GM19324 (cell line): ENCODE results near the gene KCNS1.
A peak's percentile ranks its signal among the peaks of the same experiment; 100 is the strongest.

Source experiments
- ATAC-seq: cut with Tn5 transposase; IDR thresholded peaks from one replicate; pipeline ENCODE4 v1.9.1; 2021; ENCODE audit warnings: mild to moderate bottlenecking, moderate library complexity; ENCODE audit not compliant: unreplicated experiment, low FRiP score

KCNS1 gene

DNA sequence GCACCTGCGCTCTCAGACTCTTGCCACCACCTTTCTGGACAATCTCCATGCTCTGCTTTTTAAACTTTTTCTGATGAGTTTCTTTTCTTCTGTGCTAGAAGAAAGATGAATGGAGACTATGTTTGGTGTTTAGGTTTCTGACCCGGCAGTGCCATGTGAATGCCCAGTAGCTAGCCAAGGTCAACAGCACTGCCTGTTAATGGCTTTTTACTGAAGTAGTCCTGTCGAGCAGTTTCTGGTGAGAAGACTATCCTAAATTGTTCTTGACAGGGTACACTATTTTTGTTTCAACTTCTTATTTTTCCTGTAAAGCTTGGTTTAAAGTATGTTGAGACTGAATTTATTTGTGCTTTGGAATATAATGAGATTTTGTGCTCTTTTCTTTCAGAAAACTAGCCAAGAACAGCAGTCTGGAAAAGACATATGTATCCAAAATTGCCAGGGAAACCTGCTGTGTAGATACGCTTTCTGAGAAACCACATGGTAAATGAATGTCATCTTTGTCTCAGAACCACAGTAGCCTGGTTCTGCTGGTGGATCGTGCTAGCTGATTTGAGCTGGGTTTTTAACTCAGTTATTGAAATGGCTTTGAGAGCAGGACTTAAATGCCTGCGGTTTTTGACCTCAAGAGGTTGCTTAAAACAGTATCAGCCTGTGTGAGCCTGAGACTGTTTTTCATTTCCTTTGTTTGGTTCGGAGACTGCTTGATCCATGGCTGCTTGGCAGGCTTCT is 48.1 kb downstream of the KCNS1 start:
- ATAC-seq, result peak; percentile 58

DNA sequence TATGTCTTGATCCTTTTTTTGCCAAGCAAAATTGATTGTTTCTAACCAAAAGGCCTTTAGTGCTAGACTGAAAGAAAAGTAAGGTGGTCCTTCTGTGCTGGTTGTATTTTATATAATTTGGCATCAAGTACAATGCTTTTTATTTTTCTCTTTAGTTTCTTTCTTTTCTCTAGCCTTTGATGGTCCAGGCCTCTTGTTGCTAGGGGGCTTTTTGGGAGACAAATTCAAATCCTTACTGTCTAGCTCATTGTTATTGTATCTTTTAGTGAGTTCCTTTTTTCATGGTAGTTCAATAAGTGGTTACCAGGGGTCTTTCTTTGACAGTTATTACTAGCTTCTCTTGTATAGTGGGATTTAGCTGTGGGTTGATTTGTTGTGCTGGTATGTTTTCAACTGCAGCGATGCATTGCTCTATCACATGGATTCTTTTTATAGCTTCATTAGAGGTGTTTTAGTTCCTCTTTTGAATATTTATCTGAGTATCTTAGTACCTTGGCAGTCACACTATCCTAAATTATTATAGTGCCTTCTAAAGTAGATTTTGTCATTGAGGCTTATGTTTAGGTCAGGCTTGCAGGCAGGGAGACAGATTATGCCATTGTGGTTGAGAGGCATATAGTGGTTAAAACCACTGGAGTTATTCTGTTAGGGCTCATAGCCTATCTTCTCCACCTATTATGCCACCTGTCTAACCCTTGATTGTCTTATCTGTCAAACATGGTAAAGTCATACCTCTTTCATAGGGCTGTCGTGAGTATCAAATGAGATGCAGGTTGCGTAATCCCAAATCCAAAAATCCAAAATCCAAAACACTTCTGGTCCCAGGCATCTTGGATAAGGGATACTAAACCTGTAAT is 49.5 kb downstream of the KCNS1 start:
- ATAC-seq, result no peak

DNA sequence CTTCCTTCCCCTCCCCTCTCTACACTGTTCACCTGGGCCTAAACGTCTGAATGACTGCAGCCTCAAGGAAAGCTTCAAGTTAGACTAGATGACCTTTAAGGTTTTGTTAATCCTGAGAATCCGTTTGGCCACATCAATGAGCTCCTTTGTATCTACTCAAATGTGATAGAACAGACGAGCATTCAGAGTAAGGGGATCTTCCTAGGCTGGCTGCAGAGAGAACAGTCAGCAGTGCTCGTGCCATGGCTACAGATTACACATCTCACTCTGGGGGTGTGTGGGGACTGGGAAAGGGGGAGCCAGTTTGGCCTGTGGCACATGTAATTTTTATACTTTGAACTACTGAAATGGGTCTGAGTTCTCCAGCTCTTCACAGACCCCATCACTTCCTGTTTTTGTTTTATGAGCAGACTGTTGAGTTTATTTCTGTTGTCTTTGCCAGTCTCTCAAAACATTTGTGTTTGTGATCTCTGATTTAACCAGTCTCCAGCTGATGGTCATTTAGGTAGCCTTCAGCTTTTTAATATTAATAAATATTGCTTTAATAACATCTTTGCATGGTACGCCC is 50.9 kb downstream of the KCNS1 start:
- ATAC-seq, result no peak

DNA sequence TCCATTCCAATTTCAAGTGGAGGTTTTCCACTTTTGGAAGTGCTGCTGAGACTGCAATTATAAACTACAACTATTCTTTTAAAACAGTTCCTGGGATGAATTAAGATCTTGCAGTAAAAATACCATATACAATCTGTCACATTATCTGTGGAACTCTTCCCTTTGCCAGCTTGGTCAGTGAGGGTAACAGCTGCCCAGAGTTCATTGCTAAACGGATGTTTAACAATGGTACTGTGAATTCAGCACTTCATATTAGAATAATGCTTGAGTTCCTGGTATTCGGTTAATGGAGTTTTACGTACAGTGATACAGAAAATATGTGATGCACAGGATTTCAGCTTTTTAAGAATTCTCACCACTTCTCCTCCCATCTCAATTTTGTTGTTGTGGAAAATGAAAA is 51.5 kb downstream of the KCNS1 start:
- ATAC-seq, result no peak

DNA sequence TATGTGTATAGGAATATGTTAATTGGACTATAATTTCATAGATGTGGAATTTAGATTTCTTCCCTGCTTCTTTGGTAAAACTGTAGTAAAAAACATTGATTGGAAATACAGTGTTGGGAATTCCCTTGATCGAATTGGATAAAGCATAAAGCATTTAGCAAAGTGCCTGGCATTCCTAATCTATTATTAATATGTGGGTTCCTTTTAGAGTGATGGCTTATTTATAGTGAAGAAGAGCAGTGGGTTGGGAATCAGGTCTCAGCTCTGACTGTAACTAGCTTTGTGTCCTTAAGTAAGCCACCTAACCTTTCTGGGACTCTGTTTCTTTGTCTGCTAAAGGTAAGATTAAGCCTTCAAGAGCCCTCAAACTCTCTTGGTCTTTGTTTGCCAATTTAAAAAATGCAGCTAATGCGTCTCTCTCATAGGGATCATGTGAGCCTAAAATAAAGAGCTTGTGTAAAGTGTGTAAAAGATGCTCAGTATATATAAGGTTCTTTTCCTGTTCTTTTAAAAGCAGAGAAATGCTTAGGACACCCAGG is 53.3 kb downstream of the KCNS1 start:
- no peak for ATAC-seq

DNA sequence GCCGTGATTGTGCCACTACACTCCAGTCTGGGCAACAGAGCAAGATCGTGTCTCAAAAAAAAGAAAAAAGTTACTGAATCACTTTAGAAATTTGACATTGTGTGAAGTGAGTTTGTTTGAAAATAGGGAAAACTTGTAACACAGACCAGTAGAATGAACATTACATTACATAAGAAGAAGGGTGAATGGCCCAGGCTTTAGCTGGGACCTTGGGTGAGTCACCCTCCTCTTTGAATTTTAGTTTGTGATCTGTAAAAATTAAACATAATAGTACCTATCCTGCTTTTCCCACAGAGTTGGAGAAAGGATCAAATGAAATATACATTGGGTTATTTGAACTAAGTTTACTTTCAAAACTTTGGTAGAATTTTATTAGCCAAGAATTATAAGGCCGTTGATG is 56.3 kb downstream of the KCNS1 start:
- ATAC-seq, result no peak

DNA sequence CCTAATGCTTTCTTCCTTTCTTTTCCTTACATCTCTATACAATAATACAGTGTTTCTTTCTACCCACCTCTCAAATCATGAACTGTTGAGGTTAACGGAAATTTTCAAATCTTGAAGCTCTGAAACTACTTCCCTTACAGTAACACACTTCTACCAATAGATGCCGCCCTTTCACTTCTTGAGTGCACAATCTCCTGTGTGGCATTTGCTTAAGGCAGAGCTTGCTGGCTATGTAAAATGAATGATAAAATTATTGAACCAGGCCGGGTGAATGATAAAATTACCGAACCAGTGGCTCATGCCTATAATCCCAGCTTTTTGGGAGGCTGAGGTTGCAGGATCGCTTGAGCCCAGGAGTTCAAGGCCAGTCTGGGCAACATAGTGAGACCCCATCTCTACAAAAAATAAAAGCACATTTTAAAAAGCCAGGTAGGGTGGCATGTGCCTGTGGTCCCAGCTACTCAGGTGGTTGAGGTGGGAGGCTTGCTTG is 56.8 kb downstream of the KCNS1 start:
- no peak for ATAC-seq

DNA sequence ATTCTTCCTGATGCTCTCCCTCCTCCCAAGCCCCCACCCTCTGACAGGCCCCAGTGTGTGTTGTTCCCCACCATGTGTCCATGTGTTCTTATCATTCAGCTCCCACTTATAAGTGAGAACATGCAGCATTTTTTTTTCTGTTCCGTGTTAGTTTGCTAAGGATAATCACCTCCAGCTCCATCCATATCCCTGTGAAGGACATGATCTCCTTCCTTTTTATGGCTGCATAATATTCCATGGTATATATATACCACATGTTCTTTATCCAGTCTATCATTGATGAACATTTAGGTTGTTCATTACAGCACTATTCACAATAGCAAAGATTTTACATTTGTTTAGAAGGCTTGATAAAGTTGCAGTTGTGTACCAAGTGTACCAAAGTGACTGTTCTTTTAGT is 57.9 kb downstream of the KCNS1 start:
- no peak for ATAC-seq
